Measurements from ENCODE around the gene INPP4A. TPM values are rescaled to one million over a fixed set of nuclear protein-coding genes. Genes with fewer than 3 reads are reported as not detected.

INPP4A gene
- polyA plus RNA-seq, 1 of the 3 experiments (the other 2 are of a cell fraction) = 15.0 TPM

DNA sequence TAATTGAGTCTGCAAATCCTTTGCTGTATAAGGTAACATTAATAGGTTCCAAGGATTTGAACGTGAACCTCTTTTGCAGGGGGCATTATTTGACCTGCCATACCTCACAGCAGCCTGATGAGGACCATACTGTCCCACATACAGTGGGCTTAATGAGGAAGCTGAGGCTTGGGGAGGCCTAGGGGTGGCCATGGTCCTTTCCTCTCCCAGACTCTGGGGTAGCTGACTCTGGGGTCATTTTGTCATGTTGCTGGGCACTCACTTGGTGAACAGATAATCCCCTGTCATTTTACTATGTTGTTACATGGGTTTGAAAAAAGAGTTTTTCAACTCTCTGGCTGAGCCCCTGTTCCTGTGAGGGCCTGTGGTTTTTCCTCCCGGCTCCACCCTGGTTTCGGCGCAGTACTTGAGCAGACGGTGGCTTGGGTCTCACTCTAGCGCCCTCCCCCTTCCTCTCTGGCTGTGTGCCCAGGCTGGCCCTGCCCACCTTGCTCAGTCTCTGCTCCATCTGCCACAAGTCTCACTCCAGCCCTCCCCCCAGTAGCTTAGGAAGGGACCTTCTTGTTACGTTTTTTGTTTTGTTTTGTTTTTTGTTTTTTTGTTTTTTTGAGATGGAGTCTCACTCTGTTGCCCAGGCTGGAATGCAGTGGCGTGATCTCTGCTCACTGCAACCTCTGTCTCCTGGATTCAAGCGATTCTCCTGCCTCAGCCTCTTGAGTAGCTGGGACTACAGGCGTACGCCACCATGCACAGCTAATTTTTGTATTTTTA lies 21.0 kb downstream of the INPP4A start (continued):
- TF ChIP-seq, protein P1, sequence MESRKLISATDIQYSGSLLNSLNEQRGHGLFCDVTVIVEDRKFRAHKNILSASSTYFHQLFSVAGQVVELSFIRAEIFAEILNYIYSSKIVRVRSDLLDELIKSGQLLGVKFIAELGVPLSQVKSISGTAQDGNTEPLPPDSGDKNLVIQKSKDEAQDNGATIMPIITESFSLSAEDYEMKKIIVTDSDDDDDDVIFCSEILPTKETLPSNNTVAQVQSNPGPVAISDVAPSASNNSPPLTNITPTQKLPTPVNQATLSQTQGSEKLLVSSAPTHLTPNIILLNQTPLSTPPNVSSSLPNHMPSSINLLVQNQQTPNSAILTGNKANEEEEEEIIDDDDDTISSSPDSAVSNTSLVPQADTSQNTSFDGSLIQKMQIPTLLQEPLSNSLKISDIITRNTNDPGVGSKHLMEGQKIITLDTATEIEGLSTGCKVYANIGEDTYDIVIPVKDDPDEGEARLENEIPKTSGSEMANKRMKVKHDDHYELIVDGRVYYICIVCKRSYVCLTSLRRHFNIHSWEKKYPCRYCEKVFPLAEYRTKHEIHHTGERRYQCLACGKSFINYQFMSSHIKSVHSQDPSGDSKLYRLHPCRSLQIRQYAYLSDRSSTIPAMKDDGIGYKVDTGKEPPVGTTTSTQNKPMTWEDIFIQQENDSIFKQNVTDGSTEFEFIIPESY (IDR thresholded peaks at IDR 0.05; ENCODE audit: borderline replicate concordance, low read depth) = no peak

DNA sequence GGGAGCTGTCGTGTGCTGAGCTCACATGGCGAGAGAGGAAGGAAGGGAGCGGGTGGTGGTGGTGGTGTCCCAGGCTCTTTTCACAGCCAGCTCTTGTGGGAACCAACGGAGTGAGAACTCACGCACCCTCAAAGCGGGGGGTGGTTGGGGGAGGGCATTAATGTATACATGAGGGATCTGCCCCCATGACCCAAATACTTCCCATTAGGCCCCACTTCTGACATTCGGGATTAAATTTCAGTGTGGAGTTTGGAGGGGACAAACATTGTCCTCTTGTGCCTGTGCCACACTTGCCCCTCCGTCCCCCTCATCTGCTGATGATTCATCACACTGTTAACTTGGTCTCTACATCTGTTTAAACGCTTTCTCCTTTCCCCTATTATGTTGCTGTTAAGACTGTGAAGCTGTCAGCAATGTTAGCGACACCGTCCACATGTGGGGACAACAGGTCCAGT lies 22.5 kb downstream of the INPP4A start:
- no peaks in the 10 kb centered on the region for H3K36me3 ChIP-seq (replicated peaks in 1 of 2; ENCODE audit: control insufficient read depth in 1 of 2, insufficient read depth in 2 of 2, low read length in 1 of 2)
- H3K9me3 ChIP-seq = no peaks in the 10 kb centered on the region
- no peaks in the 10 kb centered on the region for H3F3A ChIP-seq (replicated peaks; ENCODE audit: insufficient read depth)
- no peak overlapping the region for H3K4me2 ChIP-seq
- H3K27me3 ChIP-seq (ENCODE audit: insufficient read depth) = no peaks in the 10 kb centered on the region
- H3K4me3 ChIP-seq (ENCODE audit: low read depth in 2 of 2, low read length in 1 of 2) = no peak overlapping the region
- no peak overlapping the region for H3K27ac ChIP-seq (ENCODE audit: low read depth in 2 of 2, low read length in 1 of 2)
- TF ChIP-seq SMC3 (IDR thresholded peaks at IDR 0.05; ENCODE audit: low read depth, low read length) (no peak), MEF2A (IDR thresholded peaks at IDR 0.05; ENCODE audit: borderline replicate concordance, low read depth) (no peak), NRF1 (IDR thresholded peaks at IDR 0.05; ENCODE audit: low read depth, low read length) (no peak), YY1 (IDR thresholded peaks at IDR 0.05; ENCODE audit: low read depth) (no peak), EP300 (IDR thresholded peaks at IDR 0.05; ENCODE audit: borderline replicate concordance in 1 of 2, low read depth in 1 of 2, low read length in 1 of 2) (no peak), RCOR1 (IDR thresholded peaks at IDR 0.05; ENCODE audit: low read length) (no peak), GABPA (IDR thresholded peaks at IDR 0.05; ENCODE audit: low read depth) (no peak), ELF1 (IDR thresholded peaks at IDR 0.05) (no peak), SIN3A (IDR thresholded peaks at IDR 0.05; ENCODE audit: borderline replicate concordance, low read depth, low read length) (no peak), POLR2AphosphoS5 (IDR thresholded peaks at IDR 0.05; ENCODE audit: low read depth, low read length) (no peak), RFX5 (IDR thresholded peaks at IDR 0.05; ENCODE audit: low read length) (no peak), CHD2 (IDR thresholded peaks at IDR 0.05; ENCODE audit: low read length, partially characterized antibody) (no peak), RAD21 (IDR thresholded peaks at IDR 0.05; ENCODE audit: low read length) (no peak)
- TF ChIP-seq, protein P2, sequence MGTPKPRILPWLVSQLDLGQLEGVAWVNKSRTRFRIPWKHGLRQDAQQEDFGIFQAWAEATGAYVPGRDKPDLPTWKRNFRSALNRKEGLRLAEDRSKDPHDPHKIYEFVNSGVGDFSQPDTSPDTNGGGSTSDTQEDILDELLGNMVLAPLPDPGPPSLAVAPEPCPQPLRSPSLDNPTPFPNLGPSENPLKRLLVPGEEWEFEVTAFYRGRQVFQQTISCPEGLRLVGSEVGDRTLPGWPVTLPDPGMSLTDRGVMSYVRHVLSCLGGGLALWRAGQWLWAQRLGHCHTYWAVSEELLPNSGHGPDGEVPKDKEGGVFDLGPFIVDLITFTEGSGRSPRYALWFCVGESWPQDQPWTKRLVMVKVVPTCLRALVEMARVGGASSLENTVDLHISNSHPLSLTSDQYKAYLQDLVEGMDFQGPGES (IDR thresholded peaks at IDR 0.05; ENCODE audit: low read depth, low read length) = no peak
- TF ChIP-seq, protein P3, sequence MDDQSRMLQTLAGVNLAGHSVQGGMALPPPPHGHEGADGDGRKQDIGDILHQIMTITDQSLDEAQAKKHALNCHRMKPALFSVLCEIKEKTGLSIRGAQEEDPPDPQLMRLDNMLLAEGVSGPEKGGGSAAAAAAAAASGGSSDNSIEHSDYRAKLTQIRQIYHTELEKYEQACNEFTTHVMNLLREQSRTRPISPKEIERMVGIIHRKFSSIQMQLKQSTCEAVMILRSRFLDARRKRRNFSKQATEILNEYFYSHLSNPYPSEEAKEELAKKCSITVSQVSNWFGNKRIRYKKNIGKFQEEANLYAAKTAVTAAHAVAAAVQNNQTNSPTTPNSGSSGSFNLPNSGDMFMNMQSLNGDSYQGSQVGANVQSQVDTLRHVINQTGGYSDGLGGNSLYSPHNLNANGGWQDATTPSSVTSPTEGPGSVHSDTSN (IDR thresholded peaks at IDR 0.05) = no peak
- CTCF ChIA-PET = interaction anchor here (0.6 kb wide), 1 partner anchor 282 kb away, joined by 3 read pairs; no protein-coding TSS in a partner anchor
- peaks cover 18 to 48% of the 10 kb centered on the region in 2 experiments for H3K4me1 ChIP-seq (ENCODE audit: control insufficient read depth in 1 of 2, insufficient read depth in 2 of 2, low read depth in 1 of 2, low read length in 1 of 2)
- H4K20me1 ChIP-seq (ENCODE audit: insufficient read depth) = peaks cover 9% of the 10 kb centered on the region; the same call in 1 of the 2 replicates
- no peak for DNase-seq
- no peak overlapping the region for H3K9ac ChIP-seq
- POLR2A ChIA-PET = no interaction called here
- no peak overlapping the region for H2AFZ ChIP-seq (ENCODE audit: low read depth)
- H3K79me2 ChIP-seq (ENCODE audit: insufficient read depth) = peaks cover 34% of the 10 kb centered on the region
- no peaks in the 10 kb centered on the region for H3K9me2 ChIP-seq
- 93% methylated on average over 11 of the region's 11 CpGs for WGBS (ENCODE audit: low lambda C conversion rate)

Data from SK-N-SH (cell line).